Uterus (tissue), 2 donors: Measurements from ENCODE around the gene PDCD7.

Experiments used
- POLR2A ChIP-seq, 2 donors: fragments of 450-650 bp; IDR thresholded peaks; one replicate each; pipeline ENCODE4 v1.6.1; 2016; ENCODE audit warnings: antibody characterized with exemption in 2 of 2, mild to moderate bottlenecking in 1 of 2, moderate library complexity in 1 of 2
- TF ChIP-seq, protein P1 (sequence below), 4 experiments: fragments of 200-600 bp in 2 of 4; fragments of 450-650 bp in 2 of 4; sonication (generic) in 2 of 4; IDR thresholded peaks; one replicate each; pipeline ENCODE4 v1.5.1; 2016 to 2019; ENCODE audit warnings: antibody characterized with exemption in 4 of 4, mild to moderate bottlenecking in 2 of 4, moderate library complexity in 1 of 4

DNA sequence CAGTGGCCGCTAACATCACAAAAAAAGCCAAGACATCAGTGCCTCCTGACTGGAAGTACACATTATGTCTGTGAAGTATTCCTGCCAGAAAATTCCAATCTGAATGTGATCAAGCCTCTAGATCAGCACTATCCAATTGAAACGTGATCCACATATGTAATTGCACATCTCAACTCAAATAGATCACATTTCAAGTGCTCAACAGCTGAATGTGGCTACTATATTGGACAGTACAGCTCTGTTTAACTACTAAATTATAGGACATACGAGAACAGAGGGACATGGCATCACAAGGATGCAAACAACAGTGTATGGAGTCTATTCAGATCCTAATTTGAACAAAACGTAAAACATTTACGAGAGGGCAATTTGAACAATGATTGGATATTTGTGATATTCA lies 18.1 kb downstream of the PDCD7 start:
- TF ChIP-seq, protein P1, sequence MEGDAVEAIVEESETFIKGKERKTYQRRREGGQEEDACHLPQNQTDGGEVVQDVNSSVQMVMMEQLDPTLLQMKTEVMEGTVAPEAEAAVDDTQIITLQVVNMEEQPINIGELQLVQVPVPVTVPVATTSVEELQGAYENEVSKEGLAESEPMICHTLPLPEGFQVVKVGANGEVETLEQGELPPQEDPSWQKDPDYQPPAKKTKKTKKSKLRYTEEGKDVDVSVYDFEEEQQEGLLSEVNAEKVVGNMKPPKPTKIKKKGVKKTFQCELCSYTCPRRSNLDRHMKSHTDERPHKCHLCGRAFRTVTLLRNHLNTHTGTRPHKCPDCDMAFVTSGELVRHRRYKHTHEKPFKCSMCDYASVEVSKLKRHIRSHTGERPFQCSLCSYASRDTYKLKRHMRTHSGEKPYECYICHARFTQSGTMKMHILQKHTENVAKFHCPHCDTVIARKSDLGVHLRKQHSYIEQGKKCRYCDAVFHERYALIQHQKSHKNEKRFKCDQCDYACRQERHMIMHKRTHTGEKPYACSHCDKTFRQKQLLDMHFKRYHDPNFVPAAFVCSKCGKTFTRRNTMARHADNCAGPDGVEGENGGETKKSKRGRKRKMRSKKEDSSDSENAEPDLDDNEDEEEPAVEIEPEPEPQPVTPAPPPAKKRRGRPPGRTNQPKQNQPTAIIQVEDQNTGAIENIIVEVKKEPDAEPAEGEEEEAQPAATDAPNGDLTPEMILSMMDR (IDR thresholded peaks at IDR 0.05): no peak
- TF ChIP-seq POLR2A (IDR thresholded peaks at IDR 0.05): no peak
